AG04450 (cell line): ENCODE data around the gene PPP5C. TPM values are rescaled to one million over a fixed set of nuclear protein-coding genes. Genes with fewer than 3 reads are reported as not detected.

ENCODE experiments used
- CTCF ChIA-PET: fragments of 300-600, 350-600 bp; formaldehyde crosslinking; extraction: SDS; loops from one replicate; lab custom pipeline; 2022; ENCODE audit warnings: antibody characterized with exemption, inconsistent platforms; lab: Charles Lee
- POLR2A ChIA-PET: fragments of 350-600 bp; formaldehyde crosslinking; extraction: SDS; loops from one replicate; lab custom pipeline; 2021; ENCODE audit warnings: antibody characterized with exemption, inconsistent platforms; lab: Yijun Ruan, JAX
- DNase-seq: peaks from one replicate; pipeline ENCODE4 v3.0.0-alpha.2; 2011; ENCODE audit warnings: low read depth, low spot score
- H3K27ac ChIP-seq: one replicate; pipeline ENCODE4 v1.5.1; 2012; ENCODE audit warnings: low read depth, low read length, control low read depth
- H3K27me3 ChIP-seq: one replicate; pipeline ENCODE4 v1.6.0; 2012; ENCODE audit warnings: low read length; ENCODE audit not compliant: control insufficient read depth, insufficient read depth
- H3K4me3 ChIP-seq: 2 replicates; pipeline ENCODE4 v1.5.1; 2011; ENCODE audit warnings: mild to moderate bottlenecking, low read depth, low read length, control low read depth
- H3K9me3 ChIP-seq: 2 replicates; pipeline ENCODE4 v1.5.1; 2012; ENCODE audit warnings: low read length; ENCODE audit not compliant: control insufficient read depth, insufficient read depth
- CTCF ChIP-seq: IDR thresholded peaks from 2 replicates; pipeline ENCODE4 v1.5.1; 2011; ENCODE audit warnings: low read depth, low read length, control low read depth, inconsistent platforms
- polyA plus RNA-seq: library from polyadenylated mRNA; depleted of rRNA; stranded (reverse); fragments of >200 nt; gene quantifications from 2 replicates; pipeline ENCODE4 v1.2.3, GENCODE V29; 2011

Gene PPP5C
- polyA plus RNA-seq, 1 experiment: 73.7 TPM

GRCh38 chr19:46353730-46354528, 7.0 kb downstream of the PPP5C start:
- H3K4me3 ChIP-seq: no peak overlapping the region
- CTCF ChIA-PET: interaction anchor here (1.0 to 1.1 kb wide), 2 partner anchors 10 to 74 kb away, joined by 3 to 7 read pairs; no protein-coding TSS in a partner anchor
- POLR2A ChIA-PET: no interaction called here
- no peaks in the 10 kb centered on the region for H3K27me3 ChIP-seq
- DNase-seq: no peak
- no peak overlapping the region for H3K27ac ChIP-seq
- H3K9me3 ChIP-seq: no peaks in the 10 kb centered on the region; the same call in 1 of the 2 replicates
- no peak for TF ChIP-seq CTCF

GRCh38 chr19:46355234-46356148, 8.6 kb downstream of the PPP5C start:
- DNase-seq: no peak
- ChIA-PET POLR2A (no interaction called here), CTCF (interaction anchor here (0.8 to 1.7 kb wide), 3 partner anchors 9 to 75 kb away, joined by 7 to 9 read pairs (median 7); partner anchors contain the start of gene PPP5C)
- Histone ChIP-seq H3K27me3 (no peaks in the 10 kb centered on the region), H3K27ac (no peak overlapping the region), H3K9me3 (no peaks in the 10 kb centered on the region; the same call in 1 of the 2 replicates), H3K4me3 (no peak overlapping the region)
- no peak for TF ChIP-seq CTCF

GRCh38 chr19:46356149-46357055, 9.5 kb downstream of the PPP5C start:
- Histone ChIP-seq H3K9me3 (no peaks in the 10 kb centered on the region; the same call in 1 of the 2 replicates), H3K4me3 (no peak overlapping the region), H3K27me3 (no peaks in the 10 kb centered on the region), H3K27ac (no peak overlapping the region)
- no peak for DNase-seq
- CTCF ChIA-PET: interaction anchor here (0.8 to 1.7 kb wide), 4 partner anchors 8 to 40 kb away, joined by 3 to 9 read pairs (median 5); partner anchors contain the start of gene PPP5C
- POLR2A ChIA-PET: interaction anchor here (1.1 kb wide), 1 partner anchor 12 kb away, joined by 3 read pairs; no protein-coding TSS in a partner anchor
- no peak for TF ChIP-seq CTCF

GRCh38 chr19:46357846-46358583, 11.1 kb downstream of the PPP5C start:
- Histone ChIP-seq H3K27ac (no peak overlapping the region), H3K4me3 (no peak overlapping the region), H3K27me3 (no peaks in the 10 kb centered on the region), H3K9me3 (no peaks in the 10 kb centered on the region; the same call in 1 of the 2 replicates)
- POLR2A ChIA-PET: interaction anchor here (0.5 to 0.8 kb wide), 4 partner anchors 12 to 500 kb away, joined by 3 to 4 read pairs (median 3); no protein-coding TSS in a partner anchor
- DNase-seq: no peak
- CTCF ChIA-PET: interaction anchor here (1.4 to 2.5 kb wide), 2 partner anchors 11 to 179 kb away, joined by 3 to 8 read pairs; partner anchors contain the start of gene PPP5C
- no peak for TF ChIP-seq CTCF
